HG02973 (cell line): ENCODE data around the gene SLC5A5.

Experiments
- ATAC-seq: cut with Tn5 transposase; IDR thresholded peaks from one replicate; pipeline ENCODE4 v1.9.1; 2021; ENCODE audit warnings: moderate library complexity; ENCODE audit not compliant: unreplicated experiment

The SLC5A5 gene

GRCh38 chr19:17871878-17872250, at the start of gene SLC5A5:
Gene SLC5A5, plus strand, starts transcription at chr19:17871945. Its CDS starts 375 bp downstream, at chr19:17872320.
- ATAC-seq = no peak

GRCh38 chr19:17824339-17824738, 47.4 kb upstream of the SLC5A5 start:
- ATAC-seq = no peak

GRCh38 chr19:17826508-17827056, 45.2 kb upstream of the SLC5A5 start:
- ATAC-seq = no peak

DNA sequence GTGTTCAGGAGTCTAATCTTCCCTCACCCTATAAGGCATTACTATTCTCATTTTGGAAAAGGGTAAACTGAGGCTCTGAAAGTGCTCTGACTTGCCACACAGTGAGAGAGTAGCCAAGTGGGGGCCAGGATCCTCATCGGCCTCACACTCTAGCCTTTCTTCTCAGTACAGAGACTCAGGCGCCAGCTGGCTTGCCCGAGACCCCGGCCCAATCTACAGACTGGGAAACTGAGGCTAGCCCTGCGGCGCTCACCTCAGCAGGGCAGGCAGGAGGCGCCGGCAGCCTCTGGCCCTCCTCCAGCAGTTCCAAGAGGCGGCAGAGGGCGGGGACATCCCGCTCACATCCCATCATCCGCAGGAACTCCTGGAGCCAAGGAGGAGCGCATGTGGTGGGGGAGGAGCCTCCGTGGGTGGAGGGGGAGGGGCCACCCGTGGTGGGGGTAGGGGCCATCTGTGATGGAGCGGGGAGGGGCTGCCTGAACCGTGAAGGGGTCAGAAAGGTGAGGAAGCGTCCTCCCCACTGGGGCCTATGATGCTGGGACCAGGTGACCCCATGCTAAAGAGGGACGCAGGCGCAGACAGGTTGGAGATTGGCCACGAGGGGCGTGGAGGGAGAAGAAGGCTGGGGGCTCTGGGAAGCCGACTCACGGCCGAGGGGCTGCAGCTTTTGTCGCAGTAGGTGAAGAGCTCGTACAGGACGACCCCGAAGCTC, 41.7 kb upstream of the SLC5A5 start:
- ATAC-seq = no peak

DNA sequence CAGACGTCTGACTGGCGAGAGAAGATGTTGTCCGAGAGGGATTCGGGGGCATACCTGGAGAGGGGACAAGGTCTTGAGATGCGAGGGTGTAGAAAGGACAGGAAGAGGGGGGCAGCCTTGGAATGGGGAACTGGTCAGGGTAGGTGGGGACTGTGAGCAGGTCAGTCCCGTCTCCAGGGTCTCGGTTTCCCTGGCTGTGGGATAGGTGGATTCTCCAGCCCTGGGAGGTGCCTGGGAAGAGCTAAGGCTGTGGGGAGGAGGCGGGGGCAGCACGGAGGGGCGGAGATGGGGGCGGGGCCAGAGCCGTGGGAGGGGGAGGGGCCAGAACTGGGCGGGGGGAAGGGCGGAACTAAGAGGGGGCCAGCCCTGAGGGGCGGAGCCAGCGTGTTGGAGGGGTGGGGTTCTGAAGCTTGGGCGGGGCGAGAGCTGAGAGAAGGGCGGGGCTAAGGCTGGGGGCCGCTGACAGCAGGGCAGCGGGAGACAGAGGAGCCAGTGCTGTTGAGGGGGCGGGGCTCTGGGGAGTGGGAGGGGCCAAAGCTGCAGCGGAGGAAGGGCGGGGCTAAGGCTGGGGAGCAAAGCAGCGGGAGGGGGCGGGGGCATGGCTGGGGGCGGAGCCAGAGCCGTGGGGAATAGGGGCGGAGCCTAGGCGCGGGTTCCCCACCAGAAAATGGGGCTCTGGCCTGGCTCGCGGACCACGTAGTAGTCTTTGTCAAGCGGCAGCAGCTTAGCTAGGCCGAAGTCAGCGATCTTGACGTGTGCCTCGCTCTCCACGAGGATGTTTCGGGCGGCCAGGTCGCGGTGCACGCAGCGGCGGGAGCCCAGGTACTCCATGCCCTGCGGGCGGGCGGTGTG, 41.0 kb upstream of the SLC5A5 start:
- ATAC-seq = no peak

GRCh38 chr19:17831419-17831888, 40.3 kb upstream of the SLC5A5 start:
- ATAC-seq = no peak

GRCh38 chr19:17832443-17833208, 39.1 kb upstream of the SLC5A5 start:
- ATAC-seq = no peak

DNA sequence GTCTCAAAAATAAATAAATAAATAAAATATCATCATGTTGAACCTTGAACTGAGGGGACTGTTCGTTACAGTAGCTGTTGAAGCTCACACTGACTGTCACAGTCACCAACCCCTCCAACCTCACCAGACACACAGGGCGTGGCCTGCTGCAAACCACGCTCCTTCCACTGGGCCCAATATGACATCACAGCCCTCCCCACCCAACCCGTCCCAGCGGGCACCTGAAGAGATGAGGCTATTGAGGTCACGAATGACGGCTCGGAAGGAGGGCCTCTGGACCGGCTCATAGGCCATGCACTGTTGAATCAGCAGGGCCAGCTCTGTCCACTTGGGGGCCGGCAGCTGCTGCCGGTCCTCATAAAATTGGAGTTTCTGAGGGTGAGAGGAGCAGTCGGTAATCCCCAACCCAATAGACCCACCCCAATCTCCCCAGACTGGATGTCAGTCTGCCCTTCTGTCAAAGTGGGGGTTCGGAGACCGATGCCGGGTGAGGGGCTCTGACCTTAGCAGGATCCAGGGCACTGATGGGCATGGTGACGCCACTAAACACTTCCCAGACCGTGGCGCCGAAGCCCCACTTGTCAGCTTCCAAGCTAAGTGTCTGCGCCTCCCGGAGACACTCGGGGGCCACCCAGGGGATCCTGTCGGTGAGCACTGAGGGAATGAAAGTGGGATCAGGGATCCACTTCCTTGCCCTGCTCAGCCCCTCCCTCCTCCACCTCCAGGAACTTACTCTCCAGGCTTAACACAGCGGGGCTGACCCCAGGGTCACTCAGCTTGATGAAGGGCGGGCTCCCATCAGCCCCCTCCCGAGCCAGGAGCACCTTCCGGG, 37.2 kb upstream of the SLC5A5 start:
- no peak for ATAC-seq

- no peak for ATAC-seq
These were observed 36.4 kb upstream of the SLC5A5 start for GRCh38 chr19:17835182-17836006.

- no peak for ATAC-seq
These were observed 35.2 kb upstream of the SLC5A5 start for GRCh38 chr19:17836530-17836929.

GRCh38 chr19:17837972-17838371, 33.8 kb upstream of the SLC5A5 start:
- ATAC-seq = no peak

GRCh38 chr19:17840019-17840418, 31.7 kb upstream of the SLC5A5 start:
- ATAC-seq = no peak

- ATAC-seq = no peak
These were observed 30.4 kb upstream of the SLC5A5 start for GRCh38 chr19:17841371-17841809.

GRCh38 chr19:17841810-17842662, 29.7 kb upstream of the SLC5A5 start:
- no peak for ATAC-seq

DNA sequence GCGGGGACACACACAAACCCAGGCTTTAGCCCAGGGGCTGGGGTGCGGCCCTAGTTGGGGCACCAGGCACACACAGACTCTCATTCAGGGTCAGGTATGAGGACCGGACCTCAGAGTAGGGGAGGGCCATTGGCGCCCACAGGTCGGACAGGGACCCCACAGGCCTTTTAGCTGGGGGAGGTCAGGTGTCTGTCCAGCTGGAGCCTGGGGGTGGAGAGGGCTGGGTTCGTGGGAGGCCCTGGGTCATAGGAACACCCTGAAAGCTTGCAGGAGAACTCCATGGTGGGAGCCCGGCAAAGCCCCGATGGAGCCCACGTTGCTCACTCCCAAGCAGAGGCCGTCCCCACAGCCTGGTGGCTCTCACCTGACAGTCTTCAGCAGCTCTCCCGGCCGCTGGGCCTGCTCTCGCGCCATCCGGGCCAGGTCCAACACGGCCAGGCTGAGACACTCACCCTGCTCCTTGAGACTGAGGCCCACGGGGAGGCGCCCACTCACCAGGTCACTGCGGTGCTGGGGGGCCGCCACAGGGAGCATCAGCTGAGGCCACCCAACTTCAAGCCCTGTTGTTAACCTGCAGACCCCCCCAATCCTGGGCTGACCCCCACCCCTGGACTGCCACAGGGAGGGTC, 29.0 kb upstream of the SLC5A5 start:
- no peak for ATAC-seq

DNA sequence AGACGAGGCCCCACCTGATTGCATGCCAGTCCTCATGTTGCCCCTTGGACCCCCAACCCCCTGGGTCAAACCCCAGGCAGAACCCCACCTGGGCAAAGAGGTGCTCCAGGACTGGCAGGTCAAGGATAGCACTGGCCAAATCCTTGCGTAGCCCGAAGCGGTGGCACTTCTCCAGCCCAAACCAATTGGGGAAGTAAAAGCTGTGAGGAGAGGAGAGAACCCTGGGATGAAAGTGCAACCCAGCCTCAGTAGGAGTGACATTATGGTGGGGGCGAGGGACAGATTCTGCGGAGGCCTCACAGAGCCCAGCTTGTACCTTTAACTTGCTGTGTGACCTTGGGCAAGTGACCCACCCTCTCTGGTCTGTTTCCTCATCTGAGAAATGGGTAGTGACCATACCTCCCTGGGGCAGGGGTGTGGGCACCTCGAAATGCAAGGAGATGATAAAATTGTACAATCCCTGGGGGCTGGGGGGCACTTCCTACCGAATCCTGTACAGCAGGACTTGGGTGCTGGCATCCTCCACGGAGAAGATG, 28.4 kb upstream of the SLC5A5 start:
- no peak for ATAC-seq

- ATAC-seq = no peak
These were observed 27.7 kb upstream of the SLC5A5 start for GRCh38 chr19:17843908-17844490.
